ENCODE measurements around the gene RNF144A.

The RNF144A gene

GRCh38 chr2:7025082-7025481, 107.9 kb downstream of the RNF144A start:
- DNase-seq, result no peak

GRCh38 chr2:7026742-7027141, 109.5 kb downstream of the RNF144A start:
- DNase-seq, result no peak

- DNase-seq, result no peak
Measured at GRCh38 chr2:7027411-7027810, 110.2 kb downstream of the RNF144A start.

- DNase-seq, result no peak
Measured at GRCh38 chr2:7027956-7028655, 110.9 kb downstream of the RNF144A start.

DNA sequence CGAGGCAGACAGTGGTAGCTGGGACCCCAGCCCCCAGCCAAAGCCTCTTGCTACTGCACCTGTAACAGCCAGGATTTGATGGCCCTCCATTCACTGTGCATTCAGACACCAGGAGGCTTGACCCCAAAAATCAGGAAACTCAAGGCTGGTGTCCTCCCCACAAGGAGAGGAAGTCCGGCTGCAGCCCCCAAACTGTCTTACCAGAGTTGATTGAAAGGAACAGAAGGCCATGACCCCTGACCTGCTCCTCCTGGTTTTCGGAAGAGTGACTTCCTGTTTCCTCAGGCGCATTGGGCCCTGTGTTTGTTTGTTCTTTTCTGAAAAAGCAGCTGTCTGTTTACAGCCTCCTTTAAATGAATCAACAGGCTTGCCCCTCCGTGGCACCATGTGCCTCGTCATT, 111.6 kb downstream of the RNF144A start:
- DNase-seq, result no peak

GRCh38 chr2:7029291-7030059, 112.3 kb downstream of the RNF144A start:
- no peak for DNase-seq

GRCh38 chr2:7030810-7031209, 113.6 kb downstream of the RNF144A start:
- no peak for DNase-seq

- no peak for DNase-seq
Measured at GRCh38 chr2:7031547-7032245, 114.5 kb downstream of the RNF144A start.

DNA sequence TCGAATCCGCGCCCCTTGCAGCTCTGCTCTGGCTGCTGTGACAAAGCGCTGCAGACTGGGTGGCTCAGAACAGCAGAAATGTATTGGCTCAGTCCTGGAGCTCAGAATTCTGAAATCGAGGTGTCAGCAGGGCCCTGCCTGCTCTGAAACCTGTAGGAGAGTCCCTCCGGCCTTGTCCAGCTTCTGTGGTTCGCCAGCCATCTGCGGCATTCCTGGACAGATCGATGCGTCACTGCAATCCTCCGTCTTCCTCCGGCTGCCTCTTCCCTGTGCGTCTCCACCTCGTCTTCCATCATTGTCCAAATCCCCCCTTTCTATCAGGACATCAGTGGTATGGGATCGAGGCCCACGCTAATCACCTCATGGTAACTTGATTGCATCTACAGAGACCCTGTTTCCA, 115.2 kb downstream of the RNF144A start:
- no peak for DNase-seq

DNA sequence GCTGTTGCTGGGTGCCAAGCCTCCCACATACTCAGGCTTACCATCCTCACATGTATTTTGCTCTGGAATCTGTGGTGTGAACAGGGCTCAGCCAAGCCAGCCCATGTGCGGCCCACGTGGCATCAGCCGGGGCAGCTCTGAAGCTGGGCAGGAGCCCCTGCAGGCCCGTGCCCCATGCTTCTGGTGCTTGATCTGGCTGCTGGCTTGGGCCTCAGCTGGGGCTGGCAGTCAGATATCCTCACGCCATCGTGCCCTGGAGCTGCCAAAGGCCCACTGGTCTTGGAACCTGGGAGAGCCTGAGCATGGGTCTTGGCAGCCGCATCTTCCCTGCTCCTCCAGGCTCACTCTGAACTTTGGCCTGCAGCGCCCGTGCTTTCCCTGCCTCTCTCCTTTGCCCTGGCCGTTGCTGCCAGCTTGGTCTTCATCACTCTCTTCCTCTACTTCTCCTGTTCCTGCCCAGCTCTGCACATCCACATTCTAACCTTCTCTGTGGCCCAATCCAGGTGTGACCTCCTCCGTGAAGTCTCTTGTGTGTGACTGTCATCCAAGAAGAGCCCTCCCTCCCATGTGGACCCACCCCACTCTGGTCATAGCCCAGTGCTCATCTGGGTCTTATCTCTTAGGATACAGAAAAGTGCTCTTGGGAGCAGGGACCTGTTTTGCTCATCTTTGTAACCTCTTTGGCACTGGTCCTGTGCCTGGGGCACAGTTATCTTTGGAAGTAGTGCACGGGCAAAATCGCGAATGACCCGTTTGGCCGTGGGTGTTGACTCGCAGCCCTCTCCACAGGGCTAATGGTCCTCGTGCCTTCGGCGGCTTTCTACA, 116.1 kb downstream of the RNF144A start:
- no peak for DNase-seq

GRCh38 chr2:7034303-7034702, 117.1 kb downstream of the RNF144A start:
- no peak for DNase-seq

DNA sequence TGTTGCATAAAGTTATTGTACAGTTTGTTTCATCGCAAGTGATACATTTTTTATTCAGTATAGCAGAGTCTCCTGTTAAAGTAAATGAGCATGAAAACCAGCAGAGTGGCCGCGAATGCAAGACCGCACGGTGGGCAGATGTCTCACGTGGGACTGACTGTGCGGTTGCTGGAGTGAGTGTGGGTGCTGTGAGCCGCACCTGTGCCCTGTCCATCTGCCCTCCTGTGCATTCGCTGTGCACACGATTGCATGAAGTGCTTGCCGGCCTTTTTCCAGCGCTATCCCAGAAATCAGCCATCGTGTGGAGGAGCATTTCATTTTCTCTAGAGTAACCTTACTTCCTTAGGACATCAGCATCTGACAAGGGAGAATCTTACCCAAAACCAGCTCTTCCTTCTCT, 118.7 kb downstream of the RNF144A start:
- no peak for DNase-seq

- DNase-seq, result peak; percentile 68
Measured at GRCh38 chr2:7037340-7038333, 120.4 kb downstream of the RNF144A start.

DNA sequence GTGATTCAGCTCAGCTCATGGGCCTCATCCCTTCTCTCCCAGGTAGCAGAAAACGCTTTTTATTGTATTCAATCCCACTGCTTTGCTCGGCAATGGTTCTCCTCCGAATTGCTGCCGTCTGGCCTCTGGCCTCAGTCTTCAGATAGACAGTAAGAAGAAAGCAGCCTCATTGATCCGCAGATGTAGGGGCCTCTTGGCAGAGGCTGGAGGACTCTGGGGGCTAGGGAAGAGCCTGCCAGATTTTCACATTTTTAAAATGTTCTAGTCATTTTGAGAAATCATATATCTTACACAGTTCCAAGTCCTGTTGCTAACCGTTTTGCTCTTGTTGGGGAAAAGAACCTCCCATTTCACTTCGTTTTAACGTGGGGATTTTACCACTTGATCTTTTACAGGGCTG, 123.3 kb downstream of the RNF144A start:
- no peak for DNase-seq

DNA sequence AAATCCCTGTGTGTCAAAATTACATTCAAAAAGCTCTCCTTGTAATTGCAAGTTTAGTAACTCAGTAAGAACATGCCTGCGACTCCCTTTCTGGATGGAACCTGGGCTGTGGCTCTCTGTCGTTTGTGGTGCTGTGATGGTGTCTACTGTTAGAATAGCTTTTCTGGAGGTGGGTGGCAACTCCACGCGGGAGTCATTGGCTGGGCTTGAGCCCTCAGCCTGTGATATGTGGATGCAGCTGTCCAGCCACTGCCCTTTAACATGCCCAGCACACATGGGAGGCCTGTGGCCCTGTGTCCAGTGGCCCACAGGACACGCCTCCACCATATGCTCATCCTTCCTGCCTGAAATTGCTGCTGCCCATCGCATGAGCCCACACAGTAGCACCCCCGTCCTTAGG, 124.2 kb downstream of the RNF144A start:
- no peak for DNase-seq

DNA sequence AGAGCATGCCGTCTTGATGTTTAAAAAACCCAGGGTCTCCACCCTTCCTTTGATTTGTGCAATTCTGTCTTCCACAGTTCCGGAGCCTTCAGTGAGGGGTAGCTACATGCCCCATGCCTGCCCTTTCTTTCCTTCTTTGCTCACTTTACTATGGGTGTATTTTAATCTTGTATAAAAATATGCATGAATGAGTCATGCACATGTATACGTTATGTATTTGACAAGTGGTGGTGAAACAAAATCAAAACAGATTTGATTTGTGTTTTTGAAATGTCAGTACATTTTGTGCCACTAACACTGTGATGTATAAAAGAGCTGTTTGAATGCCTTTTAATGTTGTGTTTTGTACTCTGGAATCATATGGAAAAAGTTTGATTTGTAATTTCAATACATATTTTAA, 126.5 kb downstream of the RNF144A start:
- no peak for DNase-seq

DNA sequence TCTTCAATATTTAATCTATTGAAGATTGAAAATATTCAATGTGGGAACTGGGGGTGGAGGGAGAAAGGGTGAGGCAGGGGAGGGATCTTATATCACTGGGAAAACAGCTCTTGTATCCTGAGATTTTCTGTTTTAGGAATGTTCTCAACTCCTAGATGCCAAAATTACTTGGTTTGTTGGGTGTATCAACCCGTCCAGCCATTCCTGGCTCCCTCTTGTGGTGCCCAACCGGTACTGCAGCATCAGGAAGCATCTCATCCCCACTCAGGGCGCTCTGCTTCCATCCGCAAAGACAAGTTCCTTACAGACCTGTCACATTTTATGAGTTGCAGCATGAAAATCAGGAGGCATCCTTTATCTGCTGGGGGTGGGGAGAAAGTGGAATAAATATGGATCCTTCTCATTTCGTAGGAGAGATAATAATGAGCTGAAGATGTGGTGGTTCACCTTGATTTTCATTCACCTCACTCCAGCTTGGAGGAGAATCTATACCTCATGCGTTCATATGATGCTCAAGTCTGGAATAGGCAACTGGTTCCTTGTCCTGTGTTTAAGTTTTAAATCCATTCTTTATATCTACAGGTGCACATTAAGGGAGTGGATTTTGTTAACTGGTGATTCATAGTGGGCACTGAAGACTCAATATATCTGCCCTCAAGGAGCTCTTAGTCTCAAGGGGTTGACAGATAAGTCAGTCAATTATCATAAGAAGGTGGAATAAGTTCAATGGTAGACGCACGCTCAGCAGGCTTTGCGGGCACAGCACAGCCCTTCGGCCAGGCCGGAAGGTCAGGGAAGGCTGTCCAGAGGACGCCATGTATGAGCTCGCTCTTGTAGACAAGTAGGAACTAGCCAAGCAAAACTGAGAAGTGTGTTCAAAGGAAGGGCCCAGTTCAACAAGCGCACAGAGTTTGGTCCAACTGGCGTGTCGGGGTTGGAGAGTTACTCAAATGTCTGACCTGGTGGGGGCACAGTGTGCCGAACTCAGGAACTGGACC, 127.3 kb downstream of the RNF144A start:
- peak; percentile 73 for DNase-seq

DNA sequence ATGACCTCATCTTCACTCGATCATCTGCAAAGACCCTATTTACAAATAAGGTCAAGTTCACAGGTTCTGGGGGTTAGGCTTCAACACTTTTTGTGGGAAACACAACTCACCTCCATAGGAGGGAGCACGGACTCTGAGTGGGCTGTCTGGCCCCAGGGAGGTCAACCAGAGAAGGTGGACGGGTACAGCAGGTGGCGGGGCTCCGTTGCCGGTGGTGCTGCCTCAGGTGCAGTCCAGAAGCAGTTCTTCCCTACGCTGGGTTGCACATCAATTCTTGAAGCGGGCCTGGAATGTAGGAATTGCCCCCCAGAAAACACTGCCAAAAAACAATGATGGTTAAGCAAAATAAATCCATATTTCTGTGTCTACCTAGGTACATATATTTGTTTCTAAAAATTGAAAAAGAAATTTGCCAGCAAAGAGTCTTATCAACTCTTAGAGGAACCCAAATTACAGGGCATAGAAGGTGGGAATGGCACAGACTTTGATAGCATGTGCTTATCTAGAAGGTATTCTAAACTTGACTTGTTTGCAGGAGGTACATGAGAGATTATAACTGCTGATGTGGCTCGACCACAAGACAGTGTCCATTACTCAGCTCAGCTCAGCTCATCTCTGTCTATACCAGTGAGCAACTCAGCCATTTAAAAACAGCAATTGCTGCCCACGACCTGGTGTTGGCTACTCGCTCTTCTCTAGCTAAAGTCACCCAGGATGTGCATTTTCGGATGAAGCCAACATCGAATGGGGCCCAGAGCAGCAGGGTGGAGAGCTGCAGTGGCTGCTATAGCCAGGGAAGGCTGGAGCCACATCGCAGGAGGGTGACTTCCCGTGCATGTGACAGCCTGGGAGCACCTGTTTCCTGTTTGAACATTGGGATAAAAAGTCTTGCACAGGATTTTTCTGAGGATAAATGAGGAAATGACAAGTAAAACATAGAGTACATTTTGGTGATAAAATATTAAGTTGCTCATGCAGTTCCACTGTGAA, 128.7 kb downstream of the RNF144A start:
- no peak for DNase-seq

- no peak for DNase-seq
Measured at GRCh38 chr2:7047661-7048060, 130.4 kb downstream of the RNF144A start.

Data from stimulated activated CD8-positive, alpha-beta memory T cell treated with anti-CD3 and anti-CD28 coated beads, Interleukin-4, amount 100 ng/mL, for 48 hours (primary cell).